Body of pancreas (tissue), 4 donors: ENCODE data around the gene LRRC61.

Experiments used
- CTCF ChIP-seq, 7 experiments: fragments of 450-650 bp in 4 of 7; fragments of 200-600 bp in 3 of 7; sonication (generic) in 3 of 7; IDR thresholded peaks; one replicate each; pipeline ENCODE4 v1.5.1; 2016 to 2019; ENCODE audit warnings: antibody characterized with exemption in 7 of 7
- POLR2A ChIP-seq, 3 donors: fragments of 450-650 bp; IDR thresholded peaks; one replicate each; pipeline ENCODE4 v1.6.1; 2016; ENCODE audit warnings: antibody characterized with exemption in 3 of 3, mild to moderate bottlenecking in 2 of 3

- TF ChIP-seq CTCF (IDR thresholded peaks at IDR 0.05) (no peak), POLR2A (IDR thresholded peaks at IDR 0.05) (no peak)
Measured at GRCh38 chr7:150355666-150356059, 32.5 kb downstream of the LRRC61 start.
